Right lung (tissue), 5 donors: ENCODE results near the gene STRN3. TPM values are rescaled to one million over a fixed set of nuclear protein-coding genes. Genes with fewer than 3 reads are reported as not detected.
"Not testable (repeated sequence)": the region's sequence is repeated elsewhere in the genome, so short reads cannot be mapped to it uniquely, and the experiment has no call there.

Experiments used
- DNase-seq, 2 donors: peaks; one replicate each; pipeline ENCODE4 v3.0.0-alpha.2; 2013
- polyA plus RNA-seq, 5 donors: library from polyadenylated mRNA; unstranded; fragments of 120-200 nt; gene quantifications; one replicate each; pipeline versions ENCODE4 v1.2.1 to v1.2.3, GENCODE V29; 2013; ENCODE audit warnings: inconsistent platforms in 1 of 5, low replicate concordance in 1 of 5; ENCODE audit not compliant: insufficient read length in 5 of 5, insufficient read depth in 1 of 5

The STRN3 gene
- polyA plus RNA-seq, 5 donors: 32.6 to 49.2 (median 46.6) TPM

DNA sequence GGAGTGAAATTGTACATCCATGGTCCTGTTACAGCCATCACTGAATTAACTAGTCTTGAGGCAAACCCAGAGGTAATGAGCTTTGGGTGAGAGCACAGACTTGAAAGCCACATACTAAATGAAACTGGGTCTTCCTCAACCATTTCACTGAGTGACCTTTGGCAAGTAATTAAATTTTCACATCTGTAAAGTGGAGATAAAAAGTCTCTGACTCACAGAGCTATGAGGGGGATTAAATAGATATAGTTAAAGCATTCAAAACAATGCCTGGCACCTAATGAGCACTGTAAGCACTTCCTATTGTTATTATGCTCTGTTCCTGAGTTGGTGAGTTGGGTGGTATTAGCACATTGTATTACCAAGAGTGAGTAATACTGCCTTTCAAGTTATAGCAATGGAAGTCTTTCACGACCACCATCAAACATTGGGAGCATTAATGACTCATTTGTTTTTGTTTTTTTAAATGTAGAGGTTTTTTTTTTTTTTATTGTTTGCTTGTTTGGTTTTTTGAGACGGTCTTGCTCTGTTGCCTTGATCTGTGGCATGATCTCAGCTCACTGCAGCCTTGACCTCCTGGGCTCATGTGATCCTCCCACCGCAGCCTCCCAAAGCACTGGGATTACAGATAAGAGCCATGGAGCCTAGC lies 12.5 kb upstream of the STRN3 start:
- DNase-seq: no peak

DNA sequence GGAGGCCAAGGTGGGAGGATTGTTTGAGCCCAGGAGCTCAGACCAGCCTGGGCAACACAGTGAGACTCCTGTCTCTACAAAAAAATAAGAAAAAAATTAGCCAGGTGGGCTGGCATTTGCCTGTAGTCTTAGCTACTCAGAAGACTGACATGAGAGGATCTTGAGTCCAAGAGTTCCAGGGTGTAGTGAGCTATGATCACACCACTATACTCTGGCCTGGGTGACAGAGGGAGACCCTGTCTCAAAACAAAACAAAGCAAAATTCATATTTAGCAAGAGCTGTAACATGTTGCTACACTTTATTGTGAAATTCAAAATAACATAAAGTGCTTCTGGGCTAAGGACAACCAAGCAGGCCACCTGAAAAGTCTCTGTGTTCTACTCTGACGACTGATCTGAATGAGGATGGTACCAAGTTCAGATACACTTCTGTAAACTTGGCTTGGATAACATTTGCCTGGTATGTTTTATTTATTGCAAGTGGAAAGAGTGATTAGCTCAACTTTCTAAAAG lies 11.6 kb upstream of the STRN3 start:
- no peak for DNase-seq

DNA sequence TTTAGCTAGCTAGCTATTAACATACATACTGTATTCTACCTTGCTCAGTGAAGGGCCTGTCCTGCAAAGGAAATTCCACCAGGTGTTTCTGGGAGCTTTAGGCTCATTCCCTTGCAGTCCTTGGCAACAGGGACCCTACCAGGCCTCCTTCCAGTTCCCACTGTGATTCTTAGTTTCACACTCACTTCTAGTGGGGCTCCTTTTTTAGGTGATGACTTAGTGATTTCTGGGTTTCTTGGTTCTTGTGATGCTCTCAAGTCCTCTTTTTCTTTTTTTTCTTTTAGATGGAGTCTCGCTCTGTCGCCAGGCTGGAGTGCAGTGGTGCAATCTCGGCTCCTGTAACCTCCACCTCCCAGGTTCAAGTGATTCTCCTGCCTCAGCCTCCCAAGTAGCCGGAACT lies 10.4 kb upstream of the STRN3 start:
- DNase-seq: no peak

DNA sequence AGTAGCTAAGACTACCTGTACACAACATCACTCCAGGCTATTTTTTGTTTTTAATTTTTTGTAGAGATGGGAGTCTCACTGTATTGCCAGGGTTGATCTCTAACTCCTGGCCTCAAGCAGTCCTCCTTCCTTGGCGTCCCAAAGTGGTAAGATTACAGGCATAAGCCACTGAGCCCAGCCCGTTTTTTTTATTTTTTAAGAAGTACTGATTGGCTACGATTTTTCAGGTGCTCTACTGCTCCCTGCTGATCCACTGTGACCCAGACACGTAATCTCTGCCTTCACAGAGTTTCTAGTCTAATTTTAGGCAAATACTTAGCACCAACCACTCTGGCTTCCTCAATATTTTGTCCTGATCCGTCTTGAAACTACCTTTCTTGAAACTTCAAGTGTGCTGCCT lies 4.3 kb upstream of the STRN3 start:
- no peak for DNase-seq

DNA sequence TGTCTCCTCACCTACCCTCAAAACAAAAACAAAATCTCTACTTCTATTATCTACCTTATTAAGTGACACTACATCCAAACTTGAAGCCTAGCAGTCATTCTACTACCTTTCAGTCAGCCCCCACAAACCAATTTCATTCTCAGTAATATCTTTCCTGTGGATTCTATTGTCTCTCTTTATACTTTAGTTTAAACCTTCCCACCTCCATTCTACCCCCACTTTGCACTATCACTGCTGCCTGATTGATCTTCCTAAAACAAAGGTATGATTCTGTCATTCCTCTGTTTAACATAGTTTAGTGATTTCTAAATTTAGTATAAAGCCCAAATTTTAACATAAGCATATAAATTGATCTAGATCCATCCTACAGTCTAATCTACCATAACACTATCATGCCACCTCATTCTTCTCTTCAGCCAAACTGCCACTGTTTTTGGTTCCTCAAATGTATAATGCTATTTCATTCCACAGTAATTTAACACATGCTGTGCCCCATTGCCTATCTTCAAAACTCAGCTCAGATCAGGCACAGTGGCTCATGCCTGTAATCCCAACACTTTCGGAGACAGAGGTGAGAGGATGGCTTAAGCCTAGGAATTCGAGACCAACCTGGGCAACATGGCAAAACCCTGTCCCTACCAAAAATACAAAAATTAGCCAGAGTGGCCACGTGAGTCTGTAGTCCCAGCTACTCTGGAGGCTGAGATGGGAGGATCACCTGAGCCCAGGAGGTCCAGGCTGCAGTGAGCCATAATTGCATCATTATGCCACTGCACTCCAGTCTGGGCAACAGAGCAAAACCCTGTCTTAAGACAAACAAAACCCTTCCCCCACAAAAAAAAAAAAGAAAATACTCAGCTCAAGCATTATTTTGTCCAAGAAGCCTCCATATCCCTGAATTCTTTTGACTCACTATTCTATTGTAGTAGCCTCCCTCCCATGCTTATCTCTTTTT lies 3.1 kb upstream of the STRN3 start:
- DNase-seq: no peak

DNA sequence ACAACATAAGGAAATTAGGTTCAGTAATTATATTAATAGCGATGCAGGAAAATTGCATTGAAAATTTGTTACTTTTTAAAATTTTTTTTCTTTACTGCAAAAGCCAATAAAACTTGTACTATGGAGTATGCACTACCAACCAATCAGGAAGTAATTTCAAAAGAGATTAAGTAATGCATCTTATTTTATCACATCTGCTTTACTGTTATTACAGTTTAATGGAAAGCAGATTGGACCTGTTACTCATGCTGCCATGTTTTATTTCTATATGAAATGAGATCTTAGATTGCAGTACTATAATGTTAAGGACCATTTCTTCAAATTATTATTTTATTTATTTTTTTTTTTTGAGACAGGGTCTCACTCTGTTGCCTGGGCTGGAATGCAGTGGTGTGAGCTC lies 1.7 kb upstream of the STRN3 start:
- no peak for DNase-seq

DNA sequence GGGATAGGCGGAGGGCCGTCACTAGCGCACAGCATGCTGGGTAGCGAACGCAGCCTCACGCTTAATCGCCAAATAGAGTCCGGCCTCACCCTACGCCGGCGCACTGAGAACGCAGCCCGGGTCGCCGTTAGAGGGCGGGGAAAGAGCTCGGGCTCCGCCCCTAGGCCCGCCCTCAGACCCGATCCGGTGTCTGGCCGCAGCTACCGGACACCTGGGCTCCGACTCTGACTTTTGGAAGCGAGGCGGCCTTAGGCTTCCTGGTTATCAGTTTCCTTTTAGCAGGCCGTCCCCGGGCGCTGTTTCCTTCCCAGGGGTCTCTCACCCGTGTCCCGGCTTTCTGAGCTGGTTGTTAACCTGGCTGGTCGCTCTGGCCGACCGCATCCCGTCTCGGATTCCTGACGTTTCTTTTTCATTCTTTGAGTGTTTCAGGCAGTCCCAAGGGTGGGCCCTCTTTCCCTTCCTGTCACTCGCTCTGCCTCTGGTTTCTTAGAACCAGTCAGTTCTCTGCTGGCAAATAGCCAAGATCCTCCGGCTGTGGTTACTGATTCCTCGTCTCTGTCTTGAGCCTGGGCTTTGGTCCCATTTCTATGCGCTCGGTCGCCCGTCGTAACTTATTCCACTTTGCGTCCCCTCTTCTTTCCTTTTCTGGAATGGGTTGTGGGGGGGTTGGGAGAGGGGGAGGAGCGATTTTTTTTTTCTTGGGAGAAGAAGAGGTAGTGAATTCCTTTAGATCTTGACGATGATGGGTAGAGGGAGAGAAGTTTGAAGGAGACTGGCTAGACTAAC lies 464 bp upstream of the STRN3 start:
- peak; percentile 97 for DNase-seq

DNA sequence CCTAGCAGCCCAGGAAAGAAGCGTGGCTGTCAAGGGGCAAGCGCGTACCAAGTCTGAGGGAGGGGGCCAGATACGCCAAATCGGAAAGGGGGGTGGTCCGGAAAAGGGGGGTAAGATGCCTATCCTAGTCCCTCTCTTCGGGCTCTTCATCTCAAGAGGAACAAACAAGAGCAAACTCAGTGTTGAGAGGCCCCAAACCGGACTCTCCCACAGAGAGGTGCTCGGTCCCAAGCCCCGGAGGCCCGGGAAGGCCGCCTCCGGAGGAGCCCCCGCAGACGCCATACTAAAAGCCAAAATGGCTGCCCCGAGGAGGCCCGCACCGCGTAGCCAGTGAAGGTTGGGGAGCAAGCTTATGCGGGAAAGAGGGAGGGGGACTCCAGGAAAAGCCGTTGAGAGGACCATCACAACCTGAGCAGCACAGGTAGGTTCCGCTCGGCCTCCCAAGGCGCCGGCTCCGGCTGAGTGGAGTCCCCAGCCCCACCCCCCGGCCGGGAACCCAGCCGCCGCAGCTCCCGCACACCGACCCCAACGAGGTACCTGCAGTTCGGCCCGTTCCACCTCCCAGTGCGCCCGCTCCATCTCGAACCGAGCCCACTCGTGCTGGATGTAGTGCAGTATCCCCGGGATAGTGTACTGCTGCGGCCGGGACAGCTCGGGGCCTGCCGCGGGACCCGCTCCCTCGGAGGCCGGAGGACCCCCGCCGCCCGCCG lies 657 bp downstream of the STRN3 start, which contains the start of gene AP4S1:
AP4S1 (plus strand) TSS at position 283 of the 710 bp plus-strand sequence. CDS start 40,548 bp downstream, outside the sequence.
- DNase-seq: peak; percentile 50 to 63

DNA sequence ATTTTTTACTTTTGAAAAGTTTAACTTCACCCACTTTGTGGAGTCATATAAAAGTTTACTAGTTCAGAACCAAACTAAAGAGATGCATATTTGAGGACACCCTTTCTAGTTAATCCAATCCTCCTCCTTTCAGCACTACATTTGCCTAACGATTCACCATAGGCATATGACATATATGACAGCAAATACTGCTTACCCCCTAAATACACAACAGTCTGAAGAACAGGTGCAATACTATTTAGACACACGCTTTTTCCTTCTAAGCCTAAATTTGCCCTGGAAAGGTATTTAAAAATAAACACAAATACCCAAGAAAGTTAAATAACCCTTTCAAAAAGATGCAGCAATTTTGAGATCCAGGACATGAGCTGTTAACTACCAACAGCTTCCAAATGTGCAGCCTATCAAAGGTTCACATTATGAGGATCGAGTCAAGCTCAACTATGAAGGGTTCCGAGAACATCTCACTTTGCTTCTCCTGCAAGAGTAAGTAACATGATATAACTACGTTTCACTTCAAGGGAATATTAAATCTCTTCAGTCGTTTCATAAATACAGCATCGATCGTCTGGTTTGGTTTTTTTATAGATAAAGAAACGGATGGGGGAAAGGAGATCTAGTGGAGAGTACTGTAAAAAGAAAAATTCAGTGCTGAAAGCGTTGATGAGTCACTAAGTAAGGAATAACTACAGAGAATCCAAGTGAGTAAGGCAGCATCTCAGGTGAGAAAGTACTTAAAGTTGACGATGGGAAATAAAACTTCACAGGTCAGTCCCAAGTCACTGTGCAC lies 1.4 kb downstream of the STRN3 start:
- peak in 1 of 2 donors; percentile 5 for DNase-seq

DNA sequence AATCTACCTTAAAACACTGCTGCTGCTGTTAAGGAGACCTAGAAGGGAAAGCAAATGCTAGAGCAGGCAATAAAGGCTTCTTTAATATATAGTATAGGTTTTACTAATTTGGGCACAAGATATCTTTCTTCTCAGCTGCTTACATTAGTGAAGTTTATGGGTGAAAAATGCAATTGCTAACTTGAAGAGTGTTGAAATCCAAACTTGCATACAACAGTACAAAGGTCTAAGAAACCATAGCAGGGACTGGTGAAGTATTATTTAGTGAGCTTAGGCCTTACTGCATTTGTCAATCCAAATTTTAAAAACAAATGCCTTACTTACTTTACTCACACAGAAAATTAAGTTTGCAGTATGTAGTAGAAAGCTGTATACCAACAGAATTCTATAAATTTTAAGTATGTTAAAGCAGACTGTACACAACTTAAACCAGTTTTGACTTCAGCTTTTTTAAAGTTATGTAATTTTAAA lies 2.1 kb downstream of the STRN3 start:
- no peak for DNase-seq

DNA sequence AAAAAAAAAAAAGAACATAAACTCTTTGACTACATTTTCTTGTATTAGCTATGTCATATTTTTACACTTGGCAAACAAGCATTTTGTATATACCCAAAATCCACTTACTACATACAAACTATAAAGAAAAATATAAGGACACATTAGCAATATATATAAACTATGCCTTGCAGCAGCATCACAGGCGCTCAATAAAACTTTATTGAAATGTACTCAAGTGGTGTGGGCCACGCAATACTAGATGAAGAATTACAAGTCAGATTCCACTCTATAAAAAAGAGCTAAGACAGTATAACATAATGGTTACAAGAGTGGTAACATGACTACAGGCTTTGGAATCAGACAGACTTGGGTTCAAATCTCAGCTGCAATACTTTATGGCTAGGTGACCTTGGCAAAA lies 3.8 kb downstream of the STRN3 start:
- DNase-seq: no peak

DNA sequence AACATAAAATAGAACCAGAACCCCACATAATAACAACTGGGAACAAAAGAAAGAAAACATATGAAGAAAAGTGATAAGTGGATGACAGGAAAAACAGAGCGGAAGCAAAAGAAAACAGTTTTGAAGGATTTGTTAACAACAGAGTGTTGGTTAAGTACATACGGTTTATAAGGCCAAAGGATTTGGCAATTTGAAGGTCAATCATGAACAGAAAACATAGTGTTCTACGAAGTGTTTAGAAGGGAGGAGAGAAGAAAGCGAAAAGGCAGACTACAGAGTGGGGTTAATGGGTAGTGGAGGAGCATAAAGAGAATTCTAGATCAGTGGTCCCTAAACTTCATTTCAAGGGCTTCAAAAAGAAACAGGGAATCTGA lies 4.6 kb downstream of the STRN3 start:
- DNase-seq: no peak

DNA sequence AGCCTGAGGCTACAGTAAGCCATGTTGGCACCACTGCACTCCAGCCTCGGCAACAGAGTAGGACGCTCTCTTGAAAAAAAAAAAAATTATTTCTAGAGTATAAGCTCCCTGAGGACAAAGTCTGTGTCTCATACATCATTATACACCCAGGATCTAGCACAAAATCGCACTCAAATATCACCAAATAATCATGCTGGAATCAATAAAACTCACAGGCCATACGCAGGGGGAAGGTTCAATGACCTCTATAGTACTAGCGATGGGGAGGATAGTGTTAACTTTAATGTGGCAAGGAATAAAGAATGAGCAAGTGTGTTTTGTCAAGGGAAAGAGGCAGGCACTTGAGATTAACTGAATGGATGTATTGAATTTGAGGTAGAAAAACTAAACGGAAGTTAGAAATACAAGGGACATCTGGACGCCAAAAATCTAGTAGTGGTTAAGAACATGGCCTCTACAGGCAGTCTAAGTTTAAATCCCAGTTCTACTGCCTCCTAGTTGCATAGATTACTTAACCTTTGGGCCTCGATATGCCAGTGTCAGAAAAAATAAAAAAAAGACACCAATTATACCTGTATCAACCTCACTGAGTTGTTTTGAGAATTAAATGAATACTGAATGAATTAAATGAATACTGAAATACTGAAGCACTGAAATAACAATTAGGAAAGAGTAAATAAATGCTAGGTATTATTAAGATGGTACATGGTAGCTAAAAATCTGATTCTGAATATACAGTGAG lies 5.2 kb downstream of the STRN3 start:
- no peak for DNase-seq

DNA sequence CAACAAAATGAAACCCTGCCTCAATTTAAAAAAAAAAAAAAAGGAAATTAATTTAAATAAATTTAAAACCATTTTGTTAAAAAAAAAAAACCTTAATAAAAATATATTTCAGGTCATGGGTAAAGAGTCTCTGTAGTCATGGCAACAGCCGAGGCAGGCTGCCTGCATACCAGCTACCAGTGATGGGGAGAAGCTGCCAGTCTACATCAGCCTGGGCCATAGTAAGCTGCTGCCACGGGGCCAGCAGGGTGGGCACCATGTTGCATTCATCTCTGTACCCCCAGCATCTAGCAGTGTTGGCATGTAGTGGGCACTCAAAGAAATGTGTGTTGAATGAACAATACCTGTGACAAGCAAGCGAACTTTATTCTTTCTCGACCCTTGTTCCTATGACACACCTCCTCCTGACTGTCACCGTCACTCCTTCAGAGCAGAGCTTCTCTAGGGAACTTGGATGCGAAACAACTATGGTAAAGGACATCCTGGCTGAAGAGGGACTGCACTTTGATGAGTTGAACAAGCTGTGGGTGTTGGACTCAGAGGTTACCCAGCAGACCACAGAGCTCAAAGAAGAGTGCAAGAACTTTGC lies 8.0 kb downstream of the STRN3 start:
- no peak for DNase-seq

DNA sequence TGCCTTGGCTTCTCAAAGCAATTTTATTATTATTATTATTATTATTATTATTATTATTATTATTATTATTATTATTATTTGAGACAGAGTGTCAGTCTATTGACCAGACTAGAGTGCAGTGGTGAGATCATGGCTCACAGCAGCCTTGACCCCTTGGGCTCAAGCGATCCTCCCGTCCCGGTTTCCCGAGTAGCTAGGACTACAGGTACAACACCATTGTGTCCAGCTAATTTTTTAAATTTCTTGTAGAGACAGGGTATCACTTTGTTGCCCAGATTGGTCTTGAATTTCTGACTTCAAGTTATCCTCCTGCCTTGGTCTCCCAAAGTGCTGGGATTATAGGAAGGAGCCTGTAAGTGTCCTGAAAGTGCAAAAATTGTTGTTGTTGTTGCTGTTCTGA lies 12.3 kb downstream of the STRN3 start:
- DNase-seq: no peak

DNA sequence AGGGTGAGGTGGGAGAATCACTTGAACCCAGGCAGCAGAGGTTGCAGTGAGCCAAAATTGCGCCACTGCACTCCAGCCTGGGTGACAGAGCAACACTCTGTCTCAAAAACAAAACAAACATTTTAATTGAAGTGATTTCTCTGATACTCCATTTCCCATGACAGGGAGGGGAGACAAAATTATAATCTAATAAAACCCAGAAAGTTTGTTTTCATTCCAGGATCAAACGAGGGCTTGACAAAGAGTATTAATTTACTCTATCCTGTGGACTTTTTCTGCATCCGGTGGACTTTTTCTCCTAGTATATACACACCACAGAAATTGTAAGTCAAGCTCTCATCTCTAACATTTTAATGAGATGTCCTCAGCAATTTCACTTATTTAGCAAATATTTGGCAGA lies 15.2 kb downstream of the STRN3 start:
- DNase-seq: no peak

DNA sequence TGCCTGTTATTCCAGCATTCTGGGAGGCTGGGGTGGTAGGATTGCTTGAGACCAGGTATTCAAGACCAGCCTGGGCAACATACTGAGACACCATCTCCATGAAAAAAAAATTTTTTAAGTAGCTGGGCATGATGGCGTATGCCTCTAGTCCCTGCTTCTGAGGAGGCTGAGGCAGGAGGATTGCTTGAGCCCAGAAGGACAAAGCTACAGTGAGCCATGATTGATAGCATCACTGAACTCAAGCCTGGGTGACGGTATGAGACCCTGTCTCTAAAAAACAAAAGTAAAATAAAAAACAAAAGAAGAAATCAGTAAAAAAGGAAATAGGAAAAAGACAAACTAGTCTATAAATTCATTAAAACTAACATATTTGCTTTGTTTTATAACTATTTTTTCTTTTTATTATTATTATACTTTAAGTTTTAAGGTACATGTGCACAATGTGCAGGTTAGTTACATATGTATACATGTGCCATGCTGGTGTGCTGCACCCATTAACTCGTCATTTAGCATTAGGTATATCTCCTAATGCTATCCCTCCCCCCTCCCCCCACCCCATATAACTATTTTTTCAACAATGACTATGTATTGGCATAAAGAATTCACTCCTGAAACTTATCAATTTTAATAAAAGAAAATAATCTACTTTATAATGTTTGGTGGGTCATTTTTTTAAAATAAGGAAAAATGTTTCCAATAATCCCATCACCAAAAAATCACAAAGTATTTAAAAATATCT lies 16.2 kb downstream of the STRN3 start:
- DNase-seq: no peak

DNA sequence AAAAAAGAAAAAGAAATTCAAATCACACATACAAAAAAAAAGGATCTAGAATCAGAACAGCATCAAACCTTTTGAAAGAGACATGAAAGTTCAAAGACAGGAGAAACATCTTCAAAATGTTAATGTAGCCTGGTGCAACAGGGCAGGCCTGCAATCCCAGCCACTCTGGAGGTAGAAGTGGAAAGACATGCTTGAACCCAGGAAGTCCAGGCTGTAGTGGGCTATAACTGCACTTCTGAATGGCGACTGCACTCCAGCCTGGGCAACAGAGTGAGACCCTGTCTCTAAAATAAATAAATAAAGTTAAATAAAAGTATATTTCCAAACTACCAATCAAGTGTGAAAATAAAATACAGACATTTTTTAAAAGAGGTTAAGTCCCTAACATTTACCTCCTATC lies 19.5 kb downstream of the STRN3 start:
- no peak for DNase-seq

DNA sequence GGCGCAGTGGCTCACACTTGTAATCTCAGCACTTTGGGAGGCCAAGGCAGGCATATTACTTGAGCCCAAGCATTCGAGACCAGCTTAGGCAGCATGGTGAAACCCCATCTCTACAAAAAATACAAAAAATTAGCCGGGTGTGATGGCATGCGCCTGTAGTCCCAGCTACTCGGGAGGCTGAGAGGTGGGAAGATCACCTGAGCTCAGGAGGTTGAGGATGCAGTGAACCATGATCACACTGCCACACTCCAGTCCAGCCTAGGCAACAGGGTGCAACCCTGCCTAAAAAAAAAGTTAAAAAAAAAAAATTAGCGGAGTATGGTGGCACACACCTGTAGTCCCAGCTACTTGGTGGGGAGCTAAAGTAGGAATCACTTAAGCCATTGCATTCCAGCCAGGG lies 22.2 kb downstream of the STRN3 start:
- not testable (repeated sequence) for DNase-seq
